HT1080 (cell line): ENCODE data around the gene CRACR2B. TPM values are rescaled to one million over a fixed set of nuclear protein-coding genes. Genes with fewer than 3 reads are reported as not detected.
A peak's percentile ranks its signal among the peaks of the same experiment; 100 is the strongest.

Experiments
- DNase-seq: peaks from one replicate; pipeline ENCODE4 v3.0.0-alpha.2; 2015; ENCODE audit warnings: low read depth
- total RNA-seq: library from RNA; depleted of rRNA; stranded (reverse); fragments of >200 nt; shearing (Covaris generic); gene quantifications from 2 replicates; pipeline ENCODE4 v1.2.3, GENCODE V29; 2014

CRACR2B gene
- total RNA-seq, 1 experiment from 2014 or later, result not detected

- DNase-seq, result no peak
These were observed 17.6 kb upstream of the CRACR2B start for GRCh38 chr11:810040-810567.

- DNase-seq, result no peak
These were observed 16.1 kb upstream of the CRACR2B start for GRCh38 chr11:811446-812245.

DNA sequence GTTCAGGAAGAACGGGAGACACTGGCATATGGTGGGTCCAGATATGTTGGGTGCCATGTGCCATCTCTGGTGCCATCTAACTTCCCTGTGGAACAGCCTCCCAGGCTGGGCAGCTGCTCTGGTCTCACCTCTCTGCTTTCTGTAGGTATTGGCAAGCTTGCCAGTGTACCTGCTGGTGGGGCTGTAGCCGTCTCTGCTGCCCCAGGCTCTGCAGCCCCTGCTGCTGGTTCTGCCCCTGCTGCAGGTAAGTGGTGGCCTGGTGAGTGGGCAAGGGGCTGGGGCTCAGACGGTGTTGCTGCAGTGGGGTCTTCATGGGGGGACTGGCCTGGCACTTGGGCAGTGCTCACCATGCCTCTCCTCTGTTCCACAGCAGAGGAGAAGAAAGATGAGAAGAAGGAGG lies 15.3 kb upstream of the CRACR2B start:
- no peak for DNase-seq

DNA sequence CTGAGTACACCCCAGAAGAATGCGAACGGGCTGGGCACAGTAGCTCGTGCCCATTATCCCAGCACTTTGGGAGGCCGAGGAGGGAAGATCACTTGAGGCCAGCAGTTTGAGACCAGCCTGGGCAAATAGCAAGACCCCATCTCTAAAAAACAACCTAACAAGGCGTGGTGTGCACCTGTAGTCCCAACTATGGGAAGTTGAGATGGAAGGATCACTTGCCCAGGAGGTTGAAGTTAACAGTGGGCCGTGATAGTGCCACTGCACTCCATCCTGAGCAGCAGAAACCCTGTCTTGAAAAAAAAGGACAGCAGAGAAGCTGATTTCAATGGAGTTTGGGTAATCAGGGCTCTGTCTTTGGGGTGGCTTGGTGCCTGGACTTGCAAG lies 14.7 kb upstream of the CRACR2B start:
- no peak for DNase-seq

- DNase-seq, result no peak
These were observed 14.1 kb upstream of the CRACR2B start for GRCh38 chr11:813456-814096.

GRCh38 chr11:815675-816432 lies 11.9 kb upstream of the CRACR2B start:
- DNase-seq, result no peak

- DNase-seq, result no peak
These were observed 11.3 kb upstream of the CRACR2B start for GRCh38 chr11:816433-816779.

GRCh38 chr11:818396-819128 lies 9.2 kb upstream of the CRACR2B start, which contains the start of gene PNPLA2:
TSS of gene PNPLA2 (plus strand) at chr11:818914. CDS start at chr11:819719, 805 bp downstream.
- no peak for DNase-seq

- peak; percentile 74 for DNase-seq
These were observed 8.4 kb upstream of the CRACR2B start for GRCh38 chr11:819129-819931.

- peak; percentile 85 for DNase-seq
These were observed 7.6 kb upstream of the CRACR2B start for GRCh38 chr11:819943-820649.

GRCh38 chr11:820655-821511 lies 6.8 kb upstream of the CRACR2B start:
- peak; percentile 68 for DNase-seq

DNA sequence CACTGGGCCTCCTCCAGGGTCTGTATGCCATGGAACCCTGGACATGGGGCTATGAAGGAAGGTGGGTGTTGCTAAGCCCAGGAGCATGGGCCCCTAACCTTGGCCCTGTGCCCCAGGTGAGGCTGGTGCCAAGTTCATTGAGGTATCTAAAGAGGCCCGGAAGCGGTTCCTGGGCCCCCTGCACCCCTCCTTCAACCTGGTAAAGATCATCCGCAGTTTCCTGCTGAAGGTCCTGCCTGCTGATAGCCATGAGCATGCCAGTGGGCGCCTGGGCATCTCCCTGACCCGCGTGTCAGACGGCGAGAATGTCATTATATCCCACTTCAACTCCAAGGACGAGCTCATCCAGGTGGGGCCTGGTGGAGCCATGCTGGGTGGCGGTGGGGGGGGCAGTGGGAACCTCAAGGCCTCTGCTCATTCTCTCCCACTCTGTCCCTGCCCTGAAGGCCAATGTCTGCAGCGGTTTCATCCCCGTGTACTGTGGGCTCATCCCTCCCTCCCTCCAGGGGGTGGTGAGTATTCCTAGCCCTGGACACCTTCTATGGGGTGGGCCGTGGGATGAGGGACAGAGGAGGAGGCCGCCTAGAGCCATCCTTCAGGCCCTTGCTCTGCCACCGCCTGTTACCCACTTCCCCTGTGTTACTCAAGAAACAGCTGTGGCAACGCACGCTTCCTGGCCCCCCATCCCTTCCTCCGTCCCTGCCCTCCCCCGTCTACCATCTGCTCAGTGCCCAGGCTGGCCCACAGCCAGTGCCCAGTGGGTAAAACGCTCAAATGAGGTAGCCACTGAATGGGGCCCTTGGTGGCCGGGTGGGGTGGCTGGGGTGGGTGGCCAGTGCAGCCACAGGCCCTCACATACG lies 6.0 kb upstream of the CRACR2B start:
- DNase-seq, result no peak

- no peak for DNase-seq
These were observed 4.1 kb upstream of the CRACR2B start for GRCh38 chr11:823441-824291.

- DNase-seq, result no peak
These were observed 3.3 kb upstream of the CRACR2B start for GRCh38 chr11:824292-824880.

DNA sequence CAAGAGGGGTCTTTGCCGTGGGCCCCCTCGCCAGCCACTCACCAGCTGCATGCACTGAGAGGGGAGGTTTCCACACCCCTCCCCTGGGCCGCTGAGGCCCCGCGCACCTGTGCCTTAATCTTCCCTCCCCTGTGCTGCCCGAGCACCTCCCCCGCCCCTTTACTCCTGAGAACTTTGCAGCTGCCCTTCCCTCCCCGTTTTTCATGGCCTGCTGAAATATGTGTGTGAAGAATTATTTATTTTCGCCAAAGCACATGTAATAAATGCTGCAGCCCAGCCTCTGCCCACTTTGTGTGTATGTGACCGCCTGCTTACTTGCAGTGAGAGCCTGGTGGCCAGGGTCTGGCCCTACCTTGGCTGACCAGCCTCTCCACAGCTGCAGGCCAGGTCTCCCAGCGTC lies 2.8 kb upstream of the CRACR2B start:
- no peak for DNase-seq
